HepG2 (cell line): Measurements from ENCODE around the gene NTN4. TPM values are rescaled to one million over a fixed set of nuclear protein-coding genes. Genes with fewer than 3 reads are reported as not detected.

Source experiments
- CBX2 ChIP-seq, 2 experiments: fragments of 200-600 bp in 1 of 2; sonication (generic); formaldehyde crosslinking in 1 of 2; IDR thresholded peaks; 2 replicates each; pipeline versions ENCODE4 v1.7.0 to v1.8.1; 2018 to 2022; ENCODE audit warnings: low read depth in 2 of 2, low read length in 1 of 2, mild to moderate bottlenecking in 1 of 2, missing genetic modification reagents in 1 of 2
- CENPT ChIP-seq: sonication (generic); formaldehyde crosslinking; IDR thresholded peaks from 2 replicates; pipeline ENCODE4 v1.8.0; 2022; ENCODE audit warnings: low read depth, mild to moderate bottlenecking, moderate library complexity, missing genetic modification reagents
- GABPB1 ChIP-seq: IDR thresholded peaks from 2 replicates; pipeline ENCODE4 v1.6.1; 2016; ENCODE audit warnings: mild to moderate bottlenecking, missing genetic modification reagents, moderate library complexity, missing compliant biosample characterization
- HDAC6 ChIP-seq: fragments of 200-600 bp; sonication (generic); IDR thresholded peaks from 2 replicates; pipeline ENCODE4 v1.7.0; 2017; ENCODE audit warnings: mild to moderate bottlenecking, antibody characterized with exemption, low read length, low read depth
- HNRNPK ChIP-seq: fragments of 200-400 bp; formaldehyde crosslinking; IDR thresholded peaks from 2 replicates; pipeline ENCODE4 v1.6.1; 2018; ENCODE audit warnings: low read length, low read depth, moderate library complexity, mild to moderate bottlenecking; ENCODE audit not compliant: poor library complexity, severe bottlenecking
- HOXD1 ChIP-seq: sonication (generic); formaldehyde crosslinking; IDR thresholded peaks from 2 replicates; pipeline ENCODE4 v1.5.0; 2020; ENCODE audit warnings: missing genetic modification reagents
- NKX3-1 ChIP-seq: sonication (generic); formaldehyde crosslinking; IDR thresholded peaks from 2 replicates; pipeline ENCODE4 v1.5.0; 2020; ENCODE audit warnings: missing genetic modification reagents
- SOX5 ChIP-seq: IDR thresholded peaks from 2 replicates; pipeline ENCODE4 v1.6.1; 2016; ENCODE audit warnings: borderline replicate concordance
- ZFAT ChIP-seq: sonication (generic); formaldehyde crosslinking; conservative IDR thresholded peaks from 2 replicates; pipeline ENCODE4 v1.8.1; 2023; ENCODE audit warnings: missing genetic modification reagents, inconsistent platforms
- ZFY ChIP-seq: sonication (generic); formaldehyde crosslinking; IDR thresholded peaks from 2 replicates; pipeline ENCODE4 v1.4.0; 2020; ENCODE audit warnings: missing genetic modification reagents
- ZNF225 ChIP-seq: sonication (generic); formaldehyde crosslinking; IDR thresholded peaks from 2 replicates; pipeline ENCODE4 v1.4.0; 2020; ENCODE audit warnings: mild to moderate bottlenecking, missing genetic modification reagents
- ZNF563 ChIP-seq: sonication (generic); formaldehyde crosslinking; IDR thresholded peaks from 2 replicates; pipeline ENCODE4 v1.8.0; 2022; ENCODE audit warnings: mild to moderate bottlenecking, moderate library complexity, missing genetic modification reagents
- ZNF772 ChIP-seq: sonication (generic); formaldehyde crosslinking; IDR thresholded peaks from 2 replicates; pipeline ENCODE4 v1.5.0; 2020; ENCODE audit warnings: mild to moderate bottlenecking, missing genetic modification reagents
- polyA plus RNA-seq, 8 experiments: library from polyadenylated mRNA; depleted of rRNA in 3 of 8; stranded (reverse) in 7 of 8; unstranded in 1 of 8; fragments of >200 nt; fragmentation: Illumina TruSeq in 4 of 8; extraction: Trizol in 4 of 8; gene quantifications; 2 replicates each; pipeline versions ENCODE4 v1.2.1 to v1.2.3, GENCODE V29; 2011 to 2016; ENCODE audit warnings: low read depth in 4 of 8, missing spikeins in 1 of 8, mixed read lengths in 1 of 8; ENCODE audit not compliant: insufficient read depth in 1 of 8
- total RNA-seq, 5 experiments: library from RNA; depleted of rRNA; stranded (reverse); fragments of >200 nt; fragmentation: Illumina TruSeq; extraction: Trizol; gene quantifications; 2 replicates each; pipeline ENCODE4 v1.2.3, GENCODE V29; 2016; ENCODE audit warnings: low read depth in 1 of 5
- TF ChIP-seq, protein P1 (sequence below): sonication (generic); formaldehyde crosslinking; IDR thresholded peaks from 2 replicates; pipeline ENCODE4 v1.5.1; 2020; ENCODE audit warnings: mild to moderate bottlenecking, missing genetic modification reagents

The NTN4 gene
- total and polyA plus RNA-seq, 2 of the 13 experiments (the other 11 are each of a cell fraction or from before 2014, with no cell fraction given) = 7.8 to 11.5 TPM

DNA sequence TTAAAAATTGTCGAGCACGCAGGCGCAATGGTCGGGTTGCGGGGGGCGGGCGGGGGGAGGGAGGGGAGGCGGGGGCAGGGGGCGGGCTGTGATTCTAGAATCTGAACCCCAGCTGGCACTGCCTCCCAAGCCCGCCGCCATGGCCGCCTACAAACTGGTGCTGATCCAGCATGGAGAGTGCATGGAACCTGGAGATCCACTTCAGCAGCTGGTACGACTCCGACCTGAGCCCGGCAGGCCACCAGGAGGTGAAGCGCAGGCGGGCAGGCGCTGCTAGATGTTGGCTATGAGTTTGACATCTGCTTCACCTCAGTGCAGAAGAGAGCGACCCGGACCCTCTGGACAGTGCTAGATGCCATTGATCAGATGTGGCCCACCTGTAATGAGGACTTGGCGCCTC, 118.4 kb downstream of the NTN4 start (continued):
- TF ChIP-seq, protein P1, sequence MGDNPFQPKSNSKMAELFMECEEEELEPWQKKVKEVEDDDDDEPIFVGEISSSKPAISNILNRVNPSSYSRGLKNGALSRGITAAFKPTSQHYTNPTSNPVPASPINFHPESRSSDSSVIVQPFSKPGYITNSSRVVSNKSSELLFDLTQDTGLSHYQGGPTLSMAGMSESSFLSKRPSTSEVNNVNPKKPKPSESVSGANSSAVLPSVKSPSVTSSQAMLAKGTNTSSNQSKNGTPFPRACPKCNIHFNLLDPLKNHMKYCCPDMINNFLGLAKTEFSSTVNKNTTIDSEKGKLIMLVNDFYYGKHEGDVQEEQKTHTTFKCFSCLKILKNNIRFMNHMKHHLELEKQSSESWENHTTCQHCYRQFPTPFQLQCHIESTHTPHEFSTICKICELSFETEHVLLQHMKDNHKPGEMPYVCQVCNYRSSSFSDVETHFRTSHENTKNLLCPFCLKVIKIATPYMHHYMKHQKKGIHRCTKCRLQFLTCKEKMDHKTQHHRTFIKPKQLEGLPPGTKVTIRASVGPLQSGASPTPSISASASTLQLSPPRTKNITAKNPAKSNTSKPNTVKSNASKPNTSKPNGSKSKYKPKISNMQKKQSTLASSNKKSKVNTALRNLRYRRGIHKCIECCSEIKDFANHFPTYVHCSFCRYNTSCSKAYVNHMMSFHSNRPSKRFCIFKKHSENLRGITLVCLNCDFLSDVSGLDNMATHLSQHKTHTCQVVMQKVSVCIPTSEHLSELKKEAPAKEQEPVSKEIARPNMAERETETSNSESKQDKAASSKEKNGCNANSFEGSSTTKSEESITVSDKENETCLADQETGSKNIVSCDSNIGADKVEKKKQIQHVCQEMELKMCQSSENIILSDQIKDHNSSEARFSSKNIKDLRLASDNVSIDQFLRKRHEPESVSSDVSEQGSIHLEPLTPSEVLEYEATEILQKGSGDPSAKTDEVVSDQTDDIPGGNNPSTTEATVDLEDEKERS (CRISPR knock-in tag) = no peak
- TF ChIP-seq NKX3-1 (no peak), ZFY (CRISPR knock-in tag) (no peak), HNRNPK (no peak), CBX2 (IDR thresholded peaks at IDR 0.05; ENCODE audit: low read depth, low read length) (no peak), CBX2 (CRISPR knock-in tag; IDR thresholded peaks at IDR 0.05; ENCODE audit: low read depth) (no peak), ZNF225 (CRISPR knock-in tag) (no peak), ZFAT (no peak), SOX5 (no peak), ZNF772 (CRISPR knock-in tag) (no peak), HOXD1 (CRISPR knock-in tag) (no peak), HDAC6 (no peak), CENPT (no peak), GABPB1 (CRISPR knock-in tag) (no peak), ZNF563 (CRISPR knock-in tag) (no peak)
